Tibial artery (tissue), 4 donors: ENCODE results near the gene SAMD4B.
"Not testable (repeated sequence)": the region's sequence is repeated elsewhere in the genome, so short reads cannot be mapped to it uniquely, and the experiment has no call there.

Experiments
- DNase-seq, 2 donors: peaks; one replicate each; pipeline ENCODE4 v3.0.0-alpha.2; 2019
- H3K27ac ChIP-seq, 2 donors: fragments of 200-600 bp; sonication (generic) in 1 of 2; 1 replicate in 1 of 2; 2 replicates in 1 of 2; pipeline ENCODE4 v1.5.1; 2018 to 2019; ENCODE audit warnings: mild to moderate bottlenecking in 1 of 2
- H3K27me3 ChIP-seq, 2 donors: fragments of 200-600 bp; sonication (generic) in 1 of 2; one replicate each; pipeline versions ENCODE4 v1.5.1 to v1.6.0; 2016 to 2019
- H3K36me3 ChIP-seq, 3 donors: fragments of 200-600 bp; sonication (generic) in 2 of 3; one replicate each; pipeline ENCODE4 v1.5.1; 2016 to 2019; ENCODE audit warnings: mild to moderate bottlenecking in 2 of 3
- H3K4me1 ChIP-seq, 4 donors: fragments of 200-600 bp; sonication (generic) in 2 of 4; 1 replicate in 3 of 4; 2 replicates in 1 of 4; pipeline ENCODE4 v1.5.1; 2016 to 2019
- H3K4me3 ChIP-seq, 2 donors: fragments of 200-600 bp; sonication (generic) in 1 of 2; 1 replicate in 1 of 2; 2 replicates in 1 of 2; pipeline ENCODE4 v1.5.1; 2018 to 2019; ENCODE audit warnings: mild to moderate bottlenecking in 2 of 2
- H3K9me3 ChIP-seq, 3 donors: fragments of 200-600 bp; sonication (generic) in 1 of 3; one replicate each; pipeline ENCODE4 v1.5.1; 2016 to 2019
- intact Hi-C: fragments of 100-400 bp; cut with DNase I; formaldehyde crosslinking; loops from one replicate; pipeline ENCODE4 v1.15.0; 2023; ENCODE audit warnings: low total_unique reads
- TF ChIP-seq, protein P1 (sequence below), 2 experiments: fragments of 200-600 bp in 1 of 2; fragments of 450-650 bp in 1 of 2; IDR thresholded peaks; one replicate each; pipeline ENCODE4 v1.5.1; 2017 to 2019; ENCODE audit warnings: antibody characterized with exemption in 2 of 2, mild to moderate bottlenecking in 1 of 2, moderate library complexity in 1 of 2

The SAMD4B gene

DNA sequence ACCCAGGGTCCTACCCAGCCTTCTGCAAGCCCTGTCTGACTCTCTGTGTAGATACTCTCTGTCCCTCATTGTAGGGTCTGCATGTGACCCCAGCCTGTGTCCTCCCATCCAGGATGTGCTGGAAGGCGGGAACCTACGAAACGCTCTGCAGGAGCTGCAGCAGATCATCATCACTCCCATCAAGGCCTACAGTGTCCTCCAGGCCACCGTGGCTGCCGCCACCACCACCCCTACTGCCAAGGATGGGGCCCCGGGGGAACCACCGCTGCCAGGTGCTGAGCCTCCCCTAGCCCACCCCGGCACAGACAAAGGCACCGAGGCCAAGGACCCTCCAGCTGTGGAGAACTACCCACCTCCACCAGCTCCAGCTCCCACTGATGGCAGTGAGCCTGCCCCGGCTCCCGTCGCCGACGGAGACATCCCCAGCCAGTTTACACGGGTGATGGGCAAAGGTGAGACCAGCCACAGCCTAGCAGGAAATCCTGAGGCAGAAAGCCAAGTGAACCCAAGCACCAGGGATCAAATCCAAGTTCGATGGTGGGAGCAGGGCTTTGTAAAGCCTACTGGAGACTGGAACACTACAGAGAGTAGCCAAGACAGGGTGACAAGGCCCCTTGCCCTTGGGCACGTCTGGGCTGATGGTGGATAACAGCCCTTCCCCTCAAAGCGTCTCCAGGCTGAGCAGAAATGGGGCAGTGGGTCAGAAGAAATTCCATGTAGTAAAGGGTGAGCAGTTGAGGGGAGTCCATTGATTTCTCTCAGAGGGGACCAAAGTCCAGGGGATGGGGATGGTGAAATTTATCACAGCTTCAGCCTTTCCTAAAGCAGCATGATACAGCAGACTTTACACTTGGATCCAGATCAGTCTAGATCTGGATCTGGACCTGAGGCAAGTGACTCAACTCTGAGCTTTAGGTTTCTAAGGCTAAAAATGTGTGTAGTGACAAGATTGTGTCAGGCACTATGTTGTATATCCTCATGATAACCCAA is 35.4 kb downstream of the SAMD4B start:
- Histone ChIP-seq H3K4me1 (peaks cover 8 to 16% (median 14%) of the 10 kb centered on the region in 4 donors), H3K4me3 (no peak overlapping the region), H3K27me3 (no peaks in the 10 kb centered on the region), H3K36me3 (peaks cover 70 to 75% (median 74%) of the 10 kb centered on the region in 3 donors), H3K27ac (no peak overlapping the region), H3K9me3 (no peaks in the 10 kb centered on the region)
- no peak for DNase-seq
- intact Hi-C loops, result no loop called here
- TF ChIP-seq, protein P1, sequence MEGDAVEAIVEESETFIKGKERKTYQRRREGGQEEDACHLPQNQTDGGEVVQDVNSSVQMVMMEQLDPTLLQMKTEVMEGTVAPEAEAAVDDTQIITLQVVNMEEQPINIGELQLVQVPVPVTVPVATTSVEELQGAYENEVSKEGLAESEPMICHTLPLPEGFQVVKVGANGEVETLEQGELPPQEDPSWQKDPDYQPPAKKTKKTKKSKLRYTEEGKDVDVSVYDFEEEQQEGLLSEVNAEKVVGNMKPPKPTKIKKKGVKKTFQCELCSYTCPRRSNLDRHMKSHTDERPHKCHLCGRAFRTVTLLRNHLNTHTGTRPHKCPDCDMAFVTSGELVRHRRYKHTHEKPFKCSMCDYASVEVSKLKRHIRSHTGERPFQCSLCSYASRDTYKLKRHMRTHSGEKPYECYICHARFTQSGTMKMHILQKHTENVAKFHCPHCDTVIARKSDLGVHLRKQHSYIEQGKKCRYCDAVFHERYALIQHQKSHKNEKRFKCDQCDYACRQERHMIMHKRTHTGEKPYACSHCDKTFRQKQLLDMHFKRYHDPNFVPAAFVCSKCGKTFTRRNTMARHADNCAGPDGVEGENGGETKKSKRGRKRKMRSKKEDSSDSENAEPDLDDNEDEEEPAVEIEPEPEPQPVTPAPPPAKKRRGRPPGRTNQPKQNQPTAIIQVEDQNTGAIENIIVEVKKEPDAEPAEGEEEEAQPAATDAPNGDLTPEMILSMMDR (IDR thresholded peaks at IDR 0.05), result no peak

DNA sequence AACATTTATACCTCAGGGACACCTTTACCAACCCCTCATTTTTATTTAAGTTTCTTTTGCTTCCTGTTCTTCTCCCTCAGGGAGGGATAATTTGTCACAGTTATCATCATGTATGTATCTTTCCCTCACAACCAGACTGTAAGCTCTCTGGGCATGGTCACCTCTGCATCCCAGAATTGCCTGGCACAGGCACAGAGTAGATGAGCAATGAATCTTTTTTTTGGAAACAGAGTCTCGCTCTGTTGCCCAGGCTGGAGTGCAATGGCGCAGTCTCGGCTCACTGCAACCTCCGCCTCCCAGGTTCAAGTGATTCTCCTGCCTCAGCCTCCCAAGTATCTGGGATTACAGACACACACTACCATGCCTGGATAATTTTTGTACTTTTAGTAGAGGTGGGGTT is 37.1 kb downstream of the SAMD4B start:
- peaks cover 81 to 92% (median 90%) of the 10 kb centered on the region in 3 donors for H3K36me3 ChIP-seq
- H3K9me3 ChIP-seq, H3K27me3 ChIP-seq, intact Hi-C loops, H3K4me1 ChIP-seq, H3K4me3 ChIP-seq, DNase-seq, H3K27ac ChIP-seq: not testable (repeated sequence)

DNA sequence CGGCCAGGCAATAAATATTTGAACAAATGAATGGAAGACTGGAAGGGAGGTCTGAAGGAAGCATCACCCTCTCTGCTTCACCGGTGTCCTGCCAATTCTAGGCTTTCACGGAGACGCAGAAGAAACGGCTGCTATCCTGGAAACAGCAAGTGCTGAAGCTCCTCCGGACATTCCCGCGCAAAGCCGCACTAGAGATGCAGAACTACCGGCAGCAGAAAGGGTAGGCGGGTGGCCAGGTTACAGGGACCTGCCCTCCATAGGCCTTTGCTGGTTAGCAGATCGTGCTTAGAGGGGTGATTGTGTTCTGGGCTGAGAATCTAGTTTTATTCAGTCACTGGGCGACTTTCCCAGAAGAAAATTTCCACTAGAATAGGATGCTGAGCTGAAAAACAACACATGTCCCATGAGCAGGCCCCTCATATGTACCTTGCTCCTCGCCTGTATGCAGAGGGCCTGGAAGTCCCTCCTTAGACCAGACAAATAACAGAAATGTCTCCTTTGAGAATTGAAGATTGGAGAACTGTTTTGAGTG is 37.7 kb downstream of the SAMD4B start:
- intact Hi-C loops, result no loop called here
- Histone ChIP-seq H3K9me3 (no peaks in the 10 kb centered on the region), H3K27me3 (no peaks in the 10 kb centered on the region), H3K4me1 (no peaks in the 10 kb centered on the region), H3K27ac (no peak overlapping the region), H3K4me3 (no peak overlapping the region), H3K36me3 (peaks cover 81 to 97% (median 90%) of the 10 kb centered on the region in 3 donors)
- no peak for DNase-seq
- TF ChIP-seq, protein P1 (IDR thresholded peaks at IDR 0.05), result no peak

DNA sequence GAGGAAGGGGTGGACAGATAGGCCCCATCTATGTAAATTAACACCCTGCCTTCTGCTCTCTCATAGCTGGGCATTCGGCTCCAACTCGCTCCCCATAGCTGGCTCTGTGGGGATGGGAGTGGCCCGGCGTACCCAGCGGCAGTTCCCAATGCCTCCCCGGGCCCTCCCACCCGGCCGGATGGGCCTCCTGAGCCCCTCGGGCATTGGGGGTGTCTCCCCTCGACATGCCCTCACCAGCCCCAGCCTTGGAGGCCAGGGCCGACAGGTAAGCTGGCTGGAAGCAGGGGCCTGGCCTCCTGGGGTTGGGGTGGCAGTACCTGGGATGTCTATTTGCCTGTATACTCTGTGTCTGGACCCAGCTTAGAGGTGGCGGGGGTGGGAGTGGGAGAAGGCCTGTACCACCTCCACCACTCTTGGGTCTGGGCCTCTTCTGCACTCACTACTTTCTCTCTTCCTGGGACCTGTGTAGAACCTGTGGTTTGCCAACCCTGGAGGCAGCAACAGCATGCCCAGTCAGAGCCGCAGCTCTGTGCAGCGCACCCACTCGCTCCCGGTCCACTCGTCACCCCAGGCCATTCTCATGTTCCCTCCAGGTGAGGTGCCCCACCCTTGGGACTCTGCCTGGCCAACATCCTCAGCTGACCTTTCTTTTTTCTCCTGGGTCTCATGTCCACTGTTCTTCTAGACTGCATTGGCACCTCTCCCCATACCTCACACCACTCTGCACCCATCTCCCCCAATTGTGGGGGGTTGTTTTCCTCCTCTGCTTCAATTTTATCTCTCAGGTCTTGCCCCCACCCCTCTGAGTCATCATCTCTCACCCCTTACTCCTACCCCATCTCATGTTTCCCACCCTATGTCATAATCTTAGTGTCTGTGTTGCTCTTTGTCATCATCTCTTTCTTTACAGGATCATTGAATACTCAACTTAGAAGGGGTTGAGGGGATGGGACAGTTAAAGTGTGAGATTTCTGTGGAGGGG is 38.6 kb downstream of the SAMD4B start:
- Histone ChIP-seq H3K27ac (no peak overlapping the region), H3K9me3 (no peaks in the 10 kb centered on the region), H3K27me3 (no peaks in the 10 kb centered on the region), H3K4me3 (no peak overlapping the region), H3K4me1 (no peaks in the 10 kb centered on the region), H3K36me3 (peaks cover 80 to 100% (median 94%) of the 10 kb centered on the region in 3 donors)
- TF ChIP-seq, protein P1 (IDR thresholded peaks at IDR 0.05), result no peak
- intact Hi-C loops, result no loop called here
- no peak for DNase-seq

DNA sequence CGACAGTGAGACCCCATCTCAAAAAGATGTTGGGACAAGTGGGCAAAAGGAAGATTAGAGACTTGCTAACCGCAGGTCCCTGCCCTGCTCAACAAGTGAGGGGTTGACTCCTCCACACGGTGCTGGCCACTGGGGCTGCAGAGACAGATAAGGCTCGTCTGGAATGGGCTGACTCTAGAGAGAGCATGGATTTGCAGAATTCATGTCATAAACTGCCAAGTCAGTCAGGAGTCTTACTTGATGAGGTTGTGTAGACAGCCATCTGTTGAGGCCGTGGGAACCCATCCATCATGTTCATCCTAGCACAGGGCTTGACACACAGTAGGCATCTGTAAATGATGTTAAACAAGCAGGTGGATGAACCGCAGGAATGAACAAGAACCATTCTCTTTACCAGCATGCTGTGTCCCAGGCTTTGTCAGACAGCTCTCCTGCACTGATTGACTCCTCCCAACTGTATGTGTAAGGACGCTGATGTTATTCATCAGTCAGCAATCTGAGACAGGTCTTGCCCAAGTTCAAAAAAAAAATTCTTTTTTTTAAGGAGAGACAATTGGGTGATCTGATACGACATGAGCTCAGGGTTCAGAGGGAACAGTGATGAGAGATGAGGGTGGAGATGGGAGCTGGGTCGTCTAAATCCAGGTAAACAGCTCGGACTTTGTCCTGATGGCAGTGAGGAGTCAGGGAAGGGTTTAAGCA is 39.8 kb downstream of the SAMD4B start:
- Histone ChIP-seq H3K36me3 (peaks cover 80 to 100% (median 94%) of the 10 kb centered on the region in 3 donors), H3K9me3 (no peaks in the 10 kb centered on the region), H3K4me3 (no peak overlapping the region), H3K27ac (no peak overlapping the region), H3K27me3 (no peaks in the 10 kb centered on the region), H3K4me1 (no peaks in the 10 kb centered on the region)
- no peak for DNase-seq
- TF ChIP-seq, protein P1 (IDR thresholded peaks at IDR 0.05), result no peak
- intact Hi-C loops, result no loop called here
